HCT116 (cell line): ENCODE results near the gene APOLD1. TPM values are rescaled to one million over a fixed set of nuclear protein-coding genes. Genes with fewer than 3 reads are reported as not detected.

Source experiments
- ATAC-seq: fragments of 200-7000 bp; cut with Tn5 transposase; 2 replicates; pipeline ENCODE4 v1.9.1; 2020; ENCODE audit warnings: mild to moderate bottlenecking, moderate library complexity
- BruUV-seq: library from RNA; stranded (reverse); fragments of 400-500 nt; replicated peaks from 2 replicates; lab custom pipeline; 2021; lab: Mats Ljungman, UMichigan
- CTCF ChIA-PET: fragments of 300-600 bp; sonication (Branson Sonifier 250); formaldehyde crosslinking; loops from one replicate; lab custom pipeline; 2021; ENCODE audit warnings: antibody characterized with exemption; lab: Charles Lee
- POLR2A ChIA-PET: fragments of 300-600, 350-600 bp; sonication (Branson Sonifier 250); formaldehyde crosslinking; loops from one replicate; lab custom pipeline; 2021; ENCODE audit warnings: antibody characterized with exemption; lab: Charles Lee
- RAD21 ChIA-PET, 2 experiments: fragments of 300-600 bp; sonication (Branson Sonifier 250); formaldehyde crosslinking; loops; one replicate each; lab custom pipeline; 2023; ENCODE audit warnings: low total read pairs in 2 of 2; ENCODE audit not compliant: uncharacterized antibody in 2 of 2, unreplicated experiment in 2 of 2, low non-redundant PET in 1 of 2; lab: Charles Lee
- DNase-seq: peaks from one replicate; pipeline ENCODE4 v3.0.0-alpha.2; 2010; ENCODE audit warnings: low read depth, low spot score
- H2AFZ ChIP-seq: fragments of 200-600 bp; shearing (Covaris generic), sonication (generic); 2 replicates; pipeline ENCODE4 v1.6.1; 2017; ENCODE audit warnings: low read depth, mixed run types, mixed read lengths, antibody characterized with exemption, low read length; ENCODE audit not compliant: poor library complexity, severe bottlenecking
- H3K27ac ChIP-seq: 2 replicates; pipeline ENCODE4 v1.5.1; 2012; ENCODE audit warnings: low read depth, low read length
- H3K27me3 ChIP-seq: fragments of 200-600 bp; sonication (generic); 2 replicates; pipeline ENCODE4 v1.6.1; 2016; ENCODE audit warnings: mixed run types, low read length, mixed read lengths; ENCODE audit not compliant: insufficient read depth
- H3K36me3 ChIP-seq, 2 experiments: fragments of 200-500 bp in 1 of 2; fragments of 200-600 bp in 1 of 2; sonication (Bioruptor generic) in 1 of 2; sonication (generic) in 1 of 2; 2 replicates each; pipeline versions ENCODE4 v1.5.1 to v1.6.1; 2014 to 2016; ENCODE audit warnings: low read length in 2 of 2, inconsistent platforms in 1 of 2, mixed read lengths in 1 of 2, mixed run types in 1 of 2; ENCODE audit not compliant: insufficient read depth in 2 of 2, control insufficient read depth in 1 of 2
- H3K4me1 ChIP-seq, 2 experiments: fragments of 200-600 bp in 1 of 2; sonication (generic) in 1 of 2; 2 replicates each; pipeline versions ENCODE4 v1.5.1 to v1.6.1; 2012 to 2017; ENCODE audit warnings: low read length in 2 of 2, inconsistent platforms in 1 of 2, mild to moderate bottlenecking in 1 of 2, mixed read lengths in 1 of 2, mixed run types in 1 of 2, moderate library complexity in 1 of 2; ENCODE audit not compliant: insufficient read depth in 2 of 2, control insufficient read depth in 1 of 2
- H3K4me2 ChIP-seq: fragments of 200-600 bp; sonication (generic); 2 replicates; pipeline ENCODE4 v1.6.1; 2017; ENCODE audit warnings: mixed run types, low read length, mixed read lengths
- H3K4me3 ChIP-seq, 2 experiments: fragments of 200-600 bp in 1 of 2; sonication (generic) in 1 of 2; replicated peaks in 1 of 2; 2 replicates each; pipeline ENCODE4 v1.5.1; 2011 to 2016; ENCODE audit warnings: low read length in 2 of 2, control low read depth in 1 of 2, low read depth in 1 of 2, mild to moderate bottlenecking in 1 of 2, mixed read lengths in 1 of 2, mixed run types in 1 of 2
- H3K79me2 ChIP-seq: fragments of 200-600 bp; sonication (generic); 2 replicates; pipeline ENCODE4 v1.6.1; 2017; ENCODE audit warnings: mild to moderate bottlenecking, mixed run types, low read length, moderate library complexity, mixed read lengths; ENCODE audit not compliant: insufficient read depth
- H3K9ac ChIP-seq: fragments of 200-600 bp; sonication (generic); 2 replicates; pipeline ENCODE4 v1.6.1; 2016; ENCODE audit warnings: low read length, mixed read lengths
- H3K9me2 ChIP-seq: fragments of 200-600 bp; sonication (generic), shearing (Covaris generic); 2 replicates; pipeline ENCODE4 v1.6.1; 2017; ENCODE audit warnings: mixed run types, mild to moderate bottlenecking, moderate library complexity; ENCODE audit not compliant: insufficient read depth
- H3K9me3 ChIP-seq, 2 experiments: fragments of 200-500 bp in 1 of 2; fragments of 200-600 bp in 1 of 2; sonication (Bioruptor generic) in 1 of 2; sonication (generic) in 1 of 2; 2 replicates each; pipeline ENCODE4 v1.6.1; 2014 to 2017; ENCODE audit warnings: low read length in 2 of 2, mixed read lengths in 2 of 2, inconsistent platforms in 1 of 2, low read depth in 1 of 2, mild to moderate bottlenecking in 1 of 2, mixed run types in 1 of 2, moderate library complexity in 1 of 2; ENCODE audit not compliant: control insufficient read depth in 1 of 2, insufficient read depth in 1 of 2
- H4K20me1 ChIP-seq: fragments of 200-600 bp; sonication (generic), shearing (Covaris generic); 2 replicates; pipeline ENCODE4 v1.6.1; 2017; ENCODE audit warnings: mixed run types, mild to moderate bottlenecking, moderate library complexity; ENCODE audit not compliant: insufficient read depth
- CEBPB ChIP-seq: IDR thresholded peaks from 2 replicates; pipeline ENCODE4 v1.6.1; 2012; ENCODE audit warnings: low read depth
- TCF7L2 ChIP-seq: IDR thresholded peaks from 2 replicates; pipeline ENCODE4 v1.7.0; 2011; ENCODE audit warnings: borderline replicate concordance, inconsistent platforms; ENCODE audit not compliant: insufficient read depth, insufficient read length; ENCODE audit errors: extremely low read depth
- YY1 ChIP-seq: IDR thresholded peaks from 2 replicates; pipeline ENCODE4 v1.6.1; 2011; ENCODE audit warnings: low read length, low read depth, moderate library complexity, mild to moderate bottlenecking; ENCODE audit not compliant: insufficient replicate concordance; ENCODE audit errors: extremely low read depth
- intact Hi-C: fragments of 100-400 bp; cut with micrococcal nuclease; formaldehyde crosslinking; loops from 2 replicates; pipeline ENCODE4 v1.10.0; 2022
- total RNA-seq: library from RNA; stranded (reverse); gene quantifications from one replicate; pipeline ENCODE4 v1.2.1, GENCODE V29; 2021; ENCODE audit not compliant: unreplicated experiment

The APOLD1 gene
- total RNA-seq, 1 experiment from 2014 or later = 3.9 TPM

- Histone ChIP-seq H3K9me3 (no peaks in the 10 kb centered on the region), H3K4me2 (no peak overlapping the region), H3K27me3 (no peaks in the 10 kb centered on the region), H3K79me2 (no peaks in the 10 kb centered on the region), H3K36me3 (no peaks in the 10 kb centered on the region), H3K4me1 (peaks cover 14 to 17% of the 10 kb centered on the region in 2 experiments; a peak in 3 of 4 replicates), H3K9me2 (no peaks in the 10 kb centered on the region), H2AFZ (no peak overlapping the region), H3K27ac (no peak overlapping the region), H3K4me3 (no peak overlapping the region), H4K20me1 (no peaks in the 10 kb centered on the region), H3K9ac (no peak overlapping the region)
- DNase-seq (no peak), ATAC-seq (no peak)
- ChIA-PET CTCF (interaction anchor here (2.0 kb wide), 1 partner anchor 39 kb away, joined by 5 read pairs; no protein-coding TSS in a partner anchor), RAD21 (no interaction called here), POLR2A (no interaction called here)
- intact Hi-C loops = no loop called here
- no peak for TF ChIP-seq YY1
- peak; percentile 59 for TF ChIP-seq CEBPB
- no TSS peak for BruUV-seq
Observed at GRCh38 chr12:12776261-12776660, 9.2 kb upstream of the APOLD1 start.

- Histone ChIP-seq H3K9me2 (no peaks in the 10 kb centered on the region), H3K4me3 (no peak overlapping the region), H3K9me3 (no peaks in the 10 kb centered on the region), H3K36me3 (no peaks in the 10 kb centered on the region), H3K27me3 (no peaks in the 10 kb centered on the region), H4K20me1 (no peaks in the 10 kb centered on the region), H2AFZ (no peak overlapping the region), H3K9ac (no peak overlapping the region), H3K27ac (no peak overlapping the region), H3K4me1 (peaks cover 14 to 17% of the 10 kb centered on the region in 2 experiments; a peak in 3 of 4 replicates), H3K79me2 (no peaks in the 10 kb centered on the region), H3K4me2 (no peak overlapping the region)
- CTCF ChIA-PET = interaction anchor here (2.0 kb wide), 1 partner anchor 40 kb away, joined by 5 read pairs; no protein-coding TSS in a partner anchor
- intact Hi-C loops = no loop called here
- RAD21 ChIA-PET = no interaction called here
- ATAC-seq (peak; percentile 56; the same call in 1 of the 2 replicates), DNase-seq (no peak)
- no TSS peak for BruUV-seq
- POLR2A ChIA-PET = no interaction called here
- no peak for TF ChIP-seq TCF7L2
Observed at GRCh38 chr12:12777092-12777491, 8.4 kb upstream of the APOLD1 start.
